ENCODE measurements around the gene ECHDC3. TPM values are rescaled to one million over a fixed set of nuclear protein-coding genes. Genes with fewer than 3 reads are reported as not detected.

ECHDC3 gene
- total and polyA plus RNA-seq, 2 of the 13 experiments (the other 11 are each of a cell fraction or from before 2014, with no cell fraction given): not detected

- peak; percentile 72; the same call in 1 of the 2 replicates for TF ChIP-seq BCL3 (CRISPR knock-in tag; IDR thresholded peaks at IDR 0.05)
- TF ChIP-seq, protein P1, sequence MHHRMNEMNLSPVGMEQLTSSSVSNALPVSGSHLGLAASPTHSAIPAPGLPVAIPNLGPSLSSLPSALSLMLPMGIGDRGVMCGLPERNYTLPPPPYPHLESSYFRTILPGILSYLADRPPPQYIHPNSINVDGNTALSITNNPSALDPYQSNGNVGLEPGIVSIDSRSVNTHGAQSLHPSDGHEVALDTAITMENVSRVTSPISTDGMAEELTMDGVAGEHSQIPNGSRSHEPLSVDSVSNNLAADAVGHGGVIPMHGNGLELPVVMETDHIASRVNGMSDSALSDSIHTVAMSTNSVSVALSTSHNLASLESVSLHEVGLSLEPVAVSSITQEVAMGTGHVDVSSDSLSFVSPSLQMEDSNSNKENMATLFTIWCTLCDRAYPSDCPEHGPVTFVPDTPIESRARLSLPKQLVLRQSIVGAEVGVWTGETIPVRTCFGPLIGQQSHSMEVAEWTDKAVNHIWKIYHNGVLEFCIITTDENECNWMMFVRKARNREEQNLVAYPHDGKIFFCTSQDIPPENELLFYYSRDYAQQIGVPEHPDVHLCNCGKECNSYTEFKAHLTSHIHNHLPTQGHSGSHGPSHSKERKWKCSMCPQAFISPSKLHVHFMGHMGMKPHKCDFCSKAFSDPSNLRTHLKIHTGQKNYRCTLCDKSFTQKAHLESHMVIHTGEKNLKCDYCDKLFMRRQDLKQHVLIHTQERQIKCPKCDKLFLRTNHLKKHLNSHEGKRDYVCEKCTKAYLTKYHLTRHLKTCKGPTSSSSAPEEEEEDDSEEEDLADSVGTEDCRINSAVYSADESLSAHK (CRISPR knock-in tag; IDR thresholded peaks at IDR 0.05; ENCODE audit: borderline replicate concordance): no peak
- TF ChIP-seq, protein P2, sequence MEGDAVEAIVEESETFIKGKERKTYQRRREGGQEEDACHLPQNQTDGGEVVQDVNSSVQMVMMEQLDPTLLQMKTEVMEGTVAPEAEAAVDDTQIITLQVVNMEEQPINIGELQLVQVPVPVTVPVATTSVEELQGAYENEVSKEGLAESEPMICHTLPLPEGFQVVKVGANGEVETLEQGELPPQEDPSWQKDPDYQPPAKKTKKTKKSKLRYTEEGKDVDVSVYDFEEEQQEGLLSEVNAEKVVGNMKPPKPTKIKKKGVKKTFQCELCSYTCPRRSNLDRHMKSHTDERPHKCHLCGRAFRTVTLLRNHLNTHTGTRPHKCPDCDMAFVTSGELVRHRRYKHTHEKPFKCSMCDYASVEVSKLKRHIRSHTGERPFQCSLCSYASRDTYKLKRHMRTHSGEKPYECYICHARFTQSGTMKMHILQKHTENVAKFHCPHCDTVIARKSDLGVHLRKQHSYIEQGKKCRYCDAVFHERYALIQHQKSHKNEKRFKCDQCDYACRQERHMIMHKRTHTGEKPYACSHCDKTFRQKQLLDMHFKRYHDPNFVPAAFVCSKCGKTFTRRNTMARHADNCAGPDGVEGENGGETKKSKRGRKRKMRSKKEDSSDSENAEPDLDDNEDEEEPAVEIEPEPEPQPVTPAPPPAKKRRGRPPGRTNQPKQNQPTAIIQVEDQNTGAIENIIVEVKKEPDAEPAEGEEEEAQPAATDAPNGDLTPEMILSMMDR (CRISPR knock-in tag; IDR thresholded peaks at IDR 0.05): peak; percentile 36
- TF ChIP-seq, protein P3, sequence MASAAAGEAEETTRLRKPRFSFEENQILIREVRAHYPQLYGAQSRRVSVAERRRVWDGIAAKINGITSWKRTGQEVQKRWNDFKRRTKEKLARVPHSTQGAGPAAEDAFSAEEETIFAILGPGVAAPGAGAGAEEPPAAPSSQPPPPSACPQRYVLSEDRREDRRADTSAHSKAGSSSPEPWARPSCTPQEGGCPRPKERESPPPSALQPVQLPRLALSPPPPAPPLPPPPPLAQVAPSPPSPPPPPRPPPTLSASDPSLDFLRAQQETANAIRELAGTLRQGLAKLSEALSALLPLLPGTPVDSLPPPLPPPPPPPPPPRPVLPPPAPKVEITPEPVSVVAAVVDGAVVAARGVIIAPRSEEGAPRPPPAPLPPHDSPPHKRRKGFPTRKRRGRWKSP (CRISPR knock-in tag; IDR thresholded peaks at IDR 0.05): peak; percentile 87; the same call in 1 of the 2 replicates
- peak; percentile 64; the same call in 1 of the 2 replicates for TF ChIP-seq ZFP37 (CRISPR knock-in tag; IDR thresholded peaks at IDR 0.05; ENCODE audit: borderline replicate concordance)
- TF ChIP-seq, protein P4, sequence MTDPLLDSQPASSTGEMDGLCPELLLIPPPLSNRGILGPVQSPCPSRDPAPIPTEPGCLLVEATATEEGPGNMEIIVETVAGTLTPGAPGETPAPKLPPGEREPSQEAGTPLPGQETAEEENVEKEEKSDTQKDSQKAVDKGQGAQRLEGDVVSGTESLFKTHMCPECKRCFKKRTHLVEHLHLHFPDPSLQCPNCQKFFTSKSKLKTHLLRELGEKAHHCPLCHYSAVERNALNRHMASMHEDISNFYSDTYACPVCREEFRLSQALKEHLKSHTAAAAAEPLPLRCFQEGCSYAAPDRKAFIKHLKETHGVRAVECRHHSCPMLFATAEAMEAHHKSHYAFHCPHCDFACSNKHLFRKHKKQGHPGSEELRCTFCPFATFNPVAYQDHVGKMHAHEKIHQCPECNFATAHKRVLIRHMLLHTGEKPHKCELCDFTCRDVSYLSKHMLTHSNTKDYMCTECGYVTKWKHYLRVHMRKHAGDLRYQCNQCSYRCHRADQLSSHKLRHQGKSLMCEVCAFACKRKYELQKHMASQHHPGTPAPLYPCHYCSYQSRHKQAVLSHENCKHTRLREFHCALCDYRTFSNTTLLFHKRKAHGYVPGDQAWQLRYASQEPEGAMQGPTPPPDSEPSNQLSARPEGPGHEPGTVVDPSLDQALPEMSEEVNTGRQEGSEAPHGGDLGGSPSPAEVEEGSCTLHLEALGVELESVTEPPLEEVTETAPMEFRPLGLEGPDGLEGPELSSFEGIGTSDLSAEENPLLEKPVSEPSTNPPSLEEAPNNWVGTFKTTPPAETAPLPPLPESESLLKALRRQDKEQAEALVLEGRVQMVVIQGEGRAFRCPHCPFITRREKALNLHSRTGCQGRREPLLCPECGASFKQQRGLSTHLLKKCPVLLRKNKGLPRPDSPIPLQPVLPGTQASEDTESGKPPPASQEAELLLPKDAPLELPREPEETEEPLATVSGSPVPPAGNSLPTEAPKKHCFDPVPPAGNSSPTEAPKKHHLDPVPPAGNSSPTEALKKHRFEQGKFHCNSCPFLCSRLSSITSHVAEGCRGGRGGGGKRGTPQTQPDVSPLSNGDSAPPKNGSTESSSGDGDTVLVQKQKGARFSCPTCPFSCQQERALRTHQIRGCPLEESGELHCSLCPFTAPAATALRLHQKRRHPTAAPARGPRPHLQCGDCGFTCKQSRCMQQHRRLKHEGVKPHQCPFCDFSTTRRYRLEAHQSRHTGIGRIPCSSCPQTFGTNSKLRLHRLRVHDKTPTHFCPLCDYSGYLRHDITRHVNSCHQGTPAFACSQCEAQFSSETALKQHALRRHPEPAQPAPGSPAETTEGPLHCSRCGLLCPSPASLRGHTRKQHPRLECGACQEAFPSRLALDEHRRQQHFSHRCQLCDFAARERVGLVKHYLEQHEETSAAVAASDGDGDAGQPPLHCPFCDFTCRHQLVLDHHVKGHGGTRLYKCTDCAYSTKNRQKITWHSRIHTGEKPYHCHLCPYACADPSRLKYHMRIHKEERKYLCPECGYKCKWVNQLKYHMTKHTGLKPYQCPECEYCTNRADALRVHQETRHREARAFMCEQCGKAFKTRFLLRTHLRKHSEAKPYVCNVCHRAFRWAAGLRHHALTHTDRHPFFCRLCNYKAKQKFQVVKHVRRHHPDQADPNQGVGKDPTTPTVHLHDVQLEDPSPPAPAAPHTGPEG (CRISPR knock-in tag; IDR thresholded peaks at IDR 0.05): 0 out of 2 replicates have a peak, but pooled peaks have one; percentile 44
- TF ChIP-seq ZSCAN22 (CRISPR knock-in tag; IDR thresholded peaks at IDR 0.05): peak; percentile 56; the same call in 1 of the 2 replicates
- peak; percentile 55; the same call in 1 of the 2 replicates for TF ChIP-seq ZNF281 (CRISPR knock-in tag; IDR thresholded peaks at IDR 0.05; ENCODE audit: borderline replicate concordance)
- no peak for TF ChIP-seq IKZF1 (IDR thresholded peaks at IDR 0.05)
- TF ChIP-seq ZNF713 (CRISPR knock-in tag; IDR thresholded peaks at IDR 0.05): 0 out of 2 replicates have a peak, but pooled peaks have one; percentile 58
- no peak for TF ChIP-seq ZNF572 (CRISPR knock-in tag; IDR thresholded peaks at IDR 0.05)
Observed at GRCh38 chr10:11699550-11700097, 42.6 kb upstream of the ECHDC3 start (continued).

Data from HepG2 (cell line).